DOHH2 (cell line): ENCODE results near the gene LARGE1.

Experiments
- EZH2phosphoT487 ChIP-seq: fragments of 200-600 bp; sonication (generic); IDR thresholded peaks from 2 replicates; pipeline ENCODE4 v1.6.1; 2017; ENCODE audit warnings: borderline replicate concordance, mild to moderate bottlenecking, antibody characterized with exemption, low read length, moderate library complexity, mixed read lengths
- TF ChIP-seq, protein P1 (sequence below): fragments of 200-600 bp; sonication (generic); IDR thresholded peaks from one replicate; pipeline ENCODE4 v1.5.1; 2014; ENCODE audit warnings: antibody characterized with exemption, mild to moderate bottlenecking, low read depth, low read length; ENCODE audit not compliant: poor library complexity, severe bottlenecking

DNA sequence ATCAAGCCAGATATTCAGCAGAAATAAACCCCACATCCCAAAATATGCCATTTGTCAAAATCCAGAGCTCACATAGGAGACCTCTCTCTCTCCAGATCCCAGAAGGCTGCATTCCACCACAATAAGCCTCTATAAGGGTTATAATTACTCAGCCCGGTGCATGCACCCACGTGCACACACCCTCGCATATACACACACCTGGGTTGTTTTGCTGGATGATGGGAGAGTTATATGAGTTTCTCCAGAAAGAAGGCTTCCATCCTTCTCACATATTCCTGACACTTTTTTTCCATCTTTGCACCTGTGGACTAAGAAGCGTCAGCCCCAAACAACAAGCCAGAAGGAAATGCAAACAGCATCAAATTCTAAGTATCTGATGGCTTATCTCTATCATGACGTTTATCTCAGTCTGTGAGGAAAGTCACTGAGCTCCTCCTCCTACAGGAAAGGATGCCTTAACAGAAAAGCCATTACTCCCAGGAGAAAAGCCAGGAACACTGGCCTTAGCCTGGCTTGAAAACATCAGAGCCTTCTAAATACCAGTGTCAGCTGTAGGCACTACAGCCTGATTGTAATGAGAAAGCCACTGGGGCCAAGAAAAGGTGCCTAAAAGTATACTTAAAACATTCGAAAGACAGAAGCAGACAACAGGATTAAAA is 253.2 kb downstream of the LARGE1 start:
- TF ChIP-seq, protein P1, sequence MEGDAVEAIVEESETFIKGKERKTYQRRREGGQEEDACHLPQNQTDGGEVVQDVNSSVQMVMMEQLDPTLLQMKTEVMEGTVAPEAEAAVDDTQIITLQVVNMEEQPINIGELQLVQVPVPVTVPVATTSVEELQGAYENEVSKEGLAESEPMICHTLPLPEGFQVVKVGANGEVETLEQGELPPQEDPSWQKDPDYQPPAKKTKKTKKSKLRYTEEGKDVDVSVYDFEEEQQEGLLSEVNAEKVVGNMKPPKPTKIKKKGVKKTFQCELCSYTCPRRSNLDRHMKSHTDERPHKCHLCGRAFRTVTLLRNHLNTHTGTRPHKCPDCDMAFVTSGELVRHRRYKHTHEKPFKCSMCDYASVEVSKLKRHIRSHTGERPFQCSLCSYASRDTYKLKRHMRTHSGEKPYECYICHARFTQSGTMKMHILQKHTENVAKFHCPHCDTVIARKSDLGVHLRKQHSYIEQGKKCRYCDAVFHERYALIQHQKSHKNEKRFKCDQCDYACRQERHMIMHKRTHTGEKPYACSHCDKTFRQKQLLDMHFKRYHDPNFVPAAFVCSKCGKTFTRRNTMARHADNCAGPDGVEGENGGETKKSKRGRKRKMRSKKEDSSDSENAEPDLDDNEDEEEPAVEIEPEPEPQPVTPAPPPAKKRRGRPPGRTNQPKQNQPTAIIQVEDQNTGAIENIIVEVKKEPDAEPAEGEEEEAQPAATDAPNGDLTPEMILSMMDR, result no peak
- no peak for TF ChIP-seq EZH2phosphoT487
